Fibroblast of pulmonary artery (primary cell): ENCODE results near the gene LNX2.

Source experiments
- DNase-seq: peaks from one replicate; pipeline ENCODE4 v3.0.0-alpha.2; 2010; ENCODE audit warnings: low read depth
- H3K4me3 ChIP-seq: replicated peaks from 2 replicates; pipeline ENCODE4 v1.5.1; 2011; ENCODE audit warnings: low read depth, mild to moderate bottlenecking, control low read depth, low read length, moderate library complexity
- TF ChIP-seq, protein P1 (sequence below): IDR thresholded peaks from 2 replicates; pipeline ENCODE4 v1.5.1; 2011; ENCODE audit warnings: mild to moderate bottlenecking, control low read depth, low read length, inconsistent platforms; ENCODE audit errors: missing control alignments

LNX2 gene

DNA sequence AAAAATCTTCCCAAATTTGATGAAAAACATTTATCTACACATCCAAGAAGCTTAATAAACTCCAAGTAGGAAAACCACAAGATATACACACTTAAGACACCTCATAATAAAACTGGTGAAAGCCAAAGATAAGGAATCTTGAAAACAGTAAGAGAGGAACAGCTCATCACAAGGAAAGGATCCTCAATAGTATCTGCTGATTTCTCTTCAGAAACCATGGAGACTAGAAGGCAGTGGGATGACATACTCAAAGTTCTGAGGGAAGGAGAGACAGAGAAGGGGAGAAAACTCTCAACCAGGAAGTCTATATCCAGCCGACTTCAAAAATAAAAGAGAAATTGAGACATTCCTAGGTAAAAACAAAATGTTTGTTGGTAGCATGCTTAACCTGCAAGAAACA is 45.7 kb downstream of the LNX2 start:
- no peak for DNase-seq
- H3K4me3 ChIP-seq: no peak overlapping the region
- TF ChIP-seq, protein P1, sequence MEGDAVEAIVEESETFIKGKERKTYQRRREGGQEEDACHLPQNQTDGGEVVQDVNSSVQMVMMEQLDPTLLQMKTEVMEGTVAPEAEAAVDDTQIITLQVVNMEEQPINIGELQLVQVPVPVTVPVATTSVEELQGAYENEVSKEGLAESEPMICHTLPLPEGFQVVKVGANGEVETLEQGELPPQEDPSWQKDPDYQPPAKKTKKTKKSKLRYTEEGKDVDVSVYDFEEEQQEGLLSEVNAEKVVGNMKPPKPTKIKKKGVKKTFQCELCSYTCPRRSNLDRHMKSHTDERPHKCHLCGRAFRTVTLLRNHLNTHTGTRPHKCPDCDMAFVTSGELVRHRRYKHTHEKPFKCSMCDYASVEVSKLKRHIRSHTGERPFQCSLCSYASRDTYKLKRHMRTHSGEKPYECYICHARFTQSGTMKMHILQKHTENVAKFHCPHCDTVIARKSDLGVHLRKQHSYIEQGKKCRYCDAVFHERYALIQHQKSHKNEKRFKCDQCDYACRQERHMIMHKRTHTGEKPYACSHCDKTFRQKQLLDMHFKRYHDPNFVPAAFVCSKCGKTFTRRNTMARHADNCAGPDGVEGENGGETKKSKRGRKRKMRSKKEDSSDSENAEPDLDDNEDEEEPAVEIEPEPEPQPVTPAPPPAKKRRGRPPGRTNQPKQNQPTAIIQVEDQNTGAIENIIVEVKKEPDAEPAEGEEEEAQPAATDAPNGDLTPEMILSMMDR: no peak

DNA sequence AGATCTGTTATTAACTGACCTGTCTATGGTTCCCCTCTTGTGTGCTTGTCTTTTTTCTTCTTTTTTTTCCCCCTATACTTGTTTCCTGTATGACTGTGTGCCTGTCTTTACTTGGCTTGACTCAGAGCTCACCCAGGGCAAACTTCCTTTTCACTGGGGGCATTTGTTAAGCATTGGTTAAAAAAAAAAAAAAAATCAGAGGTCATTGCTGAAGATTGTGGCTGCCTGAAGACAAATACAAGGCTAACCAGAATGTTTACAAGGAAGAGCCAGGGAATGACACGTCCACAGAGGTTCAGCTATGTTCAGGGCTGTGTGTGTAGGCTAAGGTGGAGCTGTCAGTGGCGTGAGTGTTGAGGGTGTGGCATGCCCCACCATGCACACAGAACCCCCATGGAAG is 47.1 kb downstream of the LNX2 start:
- TF ChIP-seq, protein P1: no peak
- DNase-seq: peak; percentile 22
- no peak overlapping the region for H3K4me3 ChIP-seq

DNA sequence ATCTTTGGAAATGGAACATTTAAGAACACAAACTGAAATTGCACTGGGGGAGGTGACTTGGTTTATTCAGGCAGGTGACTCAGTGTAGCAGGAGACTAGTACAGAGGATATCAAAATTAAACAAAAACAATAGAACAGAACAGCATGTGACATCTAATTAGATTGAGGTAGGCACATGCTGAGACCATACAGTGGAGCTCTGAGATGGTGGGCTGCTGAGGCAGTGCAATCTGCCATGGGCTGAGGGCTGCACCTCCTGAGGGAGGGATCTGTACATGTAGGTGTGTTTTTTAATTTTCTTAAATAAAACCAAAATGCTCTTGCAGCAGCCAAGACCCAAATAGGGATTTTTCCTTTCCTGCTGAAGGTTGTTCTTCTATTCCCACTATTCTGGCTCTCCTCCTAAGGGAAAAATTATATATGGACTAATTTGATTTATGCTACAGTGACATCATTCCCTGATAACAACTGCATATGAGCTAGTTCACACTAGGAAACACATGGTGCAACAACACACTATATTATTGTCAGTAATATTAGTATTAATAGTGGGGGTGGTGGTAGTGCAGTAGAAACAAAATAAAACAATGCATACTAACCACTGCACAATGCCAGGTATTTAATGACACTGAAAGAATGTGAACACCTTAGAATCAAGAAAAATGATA is 48.0 kb downstream of the LNX2 start:
- no peak overlapping the region for H3K4me3 ChIP-seq
- TF ChIP-seq, protein P1: no peak
- DNase-seq: no peak

DNA sequence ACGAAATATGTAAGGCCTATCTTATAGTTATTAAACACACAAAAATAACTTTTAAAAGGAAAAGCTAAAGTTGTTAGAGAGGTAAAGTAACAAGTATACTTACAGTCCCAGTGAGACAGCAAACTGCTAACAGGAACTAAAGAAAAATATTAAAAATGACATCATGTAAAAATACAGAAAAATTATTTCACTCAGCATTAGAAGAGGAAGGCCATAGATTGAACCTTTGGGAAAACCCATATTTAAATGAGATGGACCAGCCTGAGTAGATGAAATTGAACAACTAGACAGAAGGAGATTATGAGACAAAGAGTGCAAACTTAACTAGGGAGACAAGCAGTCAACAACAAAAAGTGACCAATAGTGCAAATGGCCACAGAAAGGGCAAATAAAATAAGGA is 49.4 kb downstream of the LNX2 start:
- no peak for DNase-seq
- no peak overlapping the region for H3K4me3 ChIP-seq
- TF ChIP-seq, protein P1: no peak

DNA sequence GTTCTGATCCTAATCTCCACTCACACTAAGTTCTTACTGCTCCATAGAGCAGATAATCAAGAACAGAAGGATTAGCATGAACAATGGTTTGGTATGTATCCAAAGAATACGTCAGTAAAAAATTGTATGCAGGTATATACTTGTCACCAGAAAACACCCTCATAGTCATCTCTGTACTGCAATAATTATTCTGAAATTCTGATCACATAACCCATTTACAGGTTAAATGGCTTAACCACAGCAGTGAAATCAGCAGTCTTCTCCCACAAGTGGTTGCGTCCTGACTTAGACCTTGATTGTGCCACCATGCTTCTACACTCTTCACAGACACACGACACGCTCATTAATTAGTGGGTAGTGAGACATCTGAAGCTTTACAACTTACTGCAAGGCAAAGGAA is 50.9 kb downstream of the LNX2 start:
- TF ChIP-seq, protein P1: no peak
- no peak overlapping the region for H3K4me3 ChIP-seq
- DNase-seq: no peak

DNA sequence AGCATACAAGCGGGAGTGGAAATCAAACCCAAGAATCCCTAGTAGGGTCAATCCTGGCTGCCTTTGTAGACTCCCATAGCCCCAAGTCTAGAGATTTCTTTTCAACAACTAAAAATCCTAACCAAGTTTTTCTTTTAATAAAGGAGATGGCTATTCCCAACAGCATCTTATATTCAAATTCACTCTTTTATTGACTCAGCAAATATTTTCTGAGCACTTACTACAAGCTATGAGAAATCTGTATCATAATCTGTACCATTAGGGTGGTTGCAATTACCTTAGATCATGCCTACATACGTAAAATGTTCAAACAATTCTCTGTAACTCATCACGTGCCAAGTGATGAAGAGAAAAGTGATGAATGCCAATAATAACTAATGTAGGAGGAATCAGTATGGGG is 54.5 kb downstream of the LNX2 start:
- H3K4me3 ChIP-seq: no peak overlapping the region
- TF ChIP-seq, protein P1: no peak
- DNase-seq: no peak

DNA sequence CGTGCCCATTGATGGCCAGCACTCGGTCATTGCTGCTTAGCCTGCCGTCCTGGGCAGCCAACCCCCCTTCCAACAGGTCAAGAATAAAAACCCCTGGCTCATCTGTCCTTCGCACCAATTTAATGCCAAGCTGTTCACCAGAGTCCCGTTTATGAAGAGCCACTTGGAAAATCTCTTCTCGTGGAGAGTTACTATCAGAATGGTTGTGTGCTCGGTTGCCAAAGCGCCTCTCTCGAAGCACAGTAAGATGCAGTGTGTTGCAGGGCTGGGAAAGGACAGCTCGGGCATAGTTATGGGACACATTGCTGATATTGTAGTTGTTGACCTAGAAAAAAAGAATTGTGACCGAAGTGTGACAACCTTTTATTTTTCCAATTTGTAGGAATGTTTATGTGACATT is 57.9 kb downstream of the LNX2 start:
- DNase-seq: no peak
- TF ChIP-seq, protein P1: no peak
- H3K4me3 ChIP-seq: no peak overlapping the region
